Sciatic nerve (tissue), 2 donors: ENCODE data around the gene MAP7. TPM values are rescaled to one million over a fixed set of nuclear protein-coding genes. Genes with fewer than 3 reads are reported as not detected.
A peak's percentile ranks its signal among the peaks of the same experiment; 100 is the strongest.

Experiments
- ATAC-seq: fragments of 200-7000 bp; cut with Tn5 transposase; one replicate; pipeline ENCODE4 v1.9.1; 2020; ENCODE audit warnings: mild to moderate bottlenecking, moderate library complexity
- DNase-seq: peaks from one replicate; pipeline ENCODE4 v3.0.0-alpha.2; 2020; ENCODE audit warnings: low spot score
- intact Hi-C: fragments of 100-400 bp; cut with DNase I; formaldehyde crosslinking; loops from one replicate; pipeline ENCODE4 v1.14.2; 2022
- total RNA-seq: library from RNA; stranded (reverse); fragmentation: NEBNext Ultra II Directional; extraction: Animal tissue kit (Norgen Biotek cat#: 25700); gene quantifications from one replicate; pipeline ENCODE4 v1.2.1, GENCODE V29; 2021
- donor health status: DM: no; HTN: no; CAD: no.
- donor health status: DM: no; HTN: no; CAD: no.

MAP7 gene
- total RNA-seq, 1 donor from 2014 or later, result 1.2 TPM

GRCh38 chr6:136535880-136536650, 14.2 kb downstream of the MAP7 start:
- ATAC-seq, result no peak
- DNase-seq, result no peak
- intact Hi-C loops, result no loop called here

DNA sequence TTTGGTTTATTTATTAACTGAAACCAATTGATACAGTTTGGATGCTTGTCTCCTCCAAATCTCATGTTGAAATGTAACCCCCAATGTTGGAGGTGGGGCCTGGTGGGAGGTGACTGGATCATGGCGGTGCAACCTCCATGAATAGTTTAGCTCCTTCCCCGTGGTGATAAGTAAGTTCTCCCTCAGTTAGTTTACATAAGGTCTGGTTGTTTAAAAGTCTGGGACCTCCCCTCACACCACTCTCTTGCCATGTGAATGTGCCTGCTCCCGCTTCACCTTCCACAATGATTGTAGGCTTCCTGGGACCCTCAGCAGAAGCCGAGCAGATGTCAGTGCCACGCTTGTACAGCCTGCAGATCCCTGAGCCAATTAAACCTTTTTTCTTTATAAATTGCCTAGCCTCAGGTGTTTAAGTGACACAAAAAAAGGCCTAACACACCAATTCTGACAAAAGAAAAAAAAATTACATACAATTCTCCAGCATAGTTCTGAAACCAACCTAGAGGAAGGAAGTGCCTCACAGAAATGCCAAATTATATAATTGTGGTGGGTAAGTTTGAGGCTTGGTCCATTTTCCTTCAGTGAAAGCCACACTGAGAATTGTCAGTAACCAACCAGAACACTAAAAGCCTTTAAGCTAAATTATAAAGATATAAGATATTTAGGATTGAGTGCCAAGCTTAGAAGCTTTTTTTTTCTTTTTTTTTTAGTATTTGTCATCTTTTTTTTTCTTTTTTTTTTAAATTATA, 15.0 kb downstream of the MAP7 start:
- DNase-seq, result no peak
- intact Hi-C loops, result no loop called here
- no peak for ATAC-seq

GRCh38 chr6:136534268-136534667, 16.0 kb downstream of the MAP7 start:
- intact Hi-C loops, result no loop called here
- no peak for ATAC-seq
- DNase-seq, result no peak

- DNase-seq, result no peak
- intact Hi-C loops, result no loop called here
- no peak for ATAC-seq
Observed at GRCh38 chr6:136533487-136533886, 16.7 kb downstream of the MAP7 start.

GRCh38 chr6:136532030-136532429, 18.2 kb downstream of the MAP7 start:
- ATAC-seq (no peak), DNase-seq (no peak)
- intact Hi-C loops, result no loop called here

DNA sequence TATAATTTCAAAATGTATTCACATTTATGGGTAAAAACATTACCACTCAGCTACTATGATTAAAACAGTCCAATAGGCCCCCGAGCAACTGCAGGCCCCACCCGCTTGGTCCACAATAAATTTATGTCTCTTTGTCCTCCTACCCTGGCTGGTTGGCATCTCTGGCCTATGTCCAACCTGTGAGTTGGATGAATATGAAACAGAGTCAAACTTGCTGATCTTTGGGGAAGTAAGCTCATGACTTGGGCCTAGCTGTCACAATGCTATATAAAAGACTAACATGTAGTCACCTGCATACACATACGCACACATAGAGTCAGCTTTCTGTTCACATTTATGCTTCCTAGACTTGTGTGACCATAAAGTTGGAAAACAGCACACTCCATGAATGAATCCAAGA, 20.5 kb downstream of the MAP7 start:
- ATAC-seq (no peak), DNase-seq (no peak)
- intact Hi-C loops, result no loop called here

DNA sequence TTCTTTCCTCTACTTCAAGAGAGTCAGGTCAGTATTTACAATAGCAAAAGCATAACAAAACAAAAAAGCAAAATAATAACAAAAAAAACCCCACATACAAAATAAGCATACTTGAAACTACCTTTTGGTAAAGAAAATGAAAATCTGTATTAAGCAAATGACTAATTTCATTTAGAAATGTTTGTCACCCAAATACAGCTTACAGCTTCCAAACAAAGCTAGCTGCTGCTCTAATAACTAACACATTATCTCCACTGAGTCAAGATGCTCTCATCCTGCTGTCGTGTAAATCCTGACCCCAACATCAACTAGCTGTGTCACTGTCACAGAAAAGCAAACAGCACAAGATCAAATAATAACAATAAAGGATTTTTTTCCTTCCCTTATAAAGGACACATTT, 21.7 kb downstream of the MAP7 start:
- ATAC-seq (no peak), DNase-seq (no peak)
- intact Hi-C loops, result no loop called here

GRCh38 chr6:136527831-136528230, 22.4 kb downstream of the MAP7 start:
- ATAC-seq (no peak), DNase-seq (no peak)
- intact Hi-C loops, result no loop called here

DNA sequence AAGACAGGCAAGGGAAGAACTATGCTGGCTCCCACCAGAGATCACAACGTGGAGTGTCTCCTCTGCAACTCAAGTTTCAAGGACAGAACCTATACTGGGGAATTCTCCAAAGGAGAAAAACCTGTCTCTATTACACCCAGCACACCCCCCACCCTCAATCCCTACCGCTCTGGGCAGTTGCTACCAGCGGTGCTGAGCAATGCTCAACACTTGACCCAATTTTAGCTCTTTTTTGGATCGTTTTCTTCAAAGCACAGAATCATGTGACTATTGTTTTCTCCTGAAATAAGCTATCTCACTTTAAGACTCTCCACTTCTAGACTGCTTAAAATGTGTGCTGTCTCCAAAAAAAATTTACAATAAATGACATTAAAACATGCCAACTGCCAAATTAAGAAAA, 23.3 kb downstream of the MAP7 start:
- no peak for ATAC-seq
- intact Hi-C loops, result no loop called here

DNA sequence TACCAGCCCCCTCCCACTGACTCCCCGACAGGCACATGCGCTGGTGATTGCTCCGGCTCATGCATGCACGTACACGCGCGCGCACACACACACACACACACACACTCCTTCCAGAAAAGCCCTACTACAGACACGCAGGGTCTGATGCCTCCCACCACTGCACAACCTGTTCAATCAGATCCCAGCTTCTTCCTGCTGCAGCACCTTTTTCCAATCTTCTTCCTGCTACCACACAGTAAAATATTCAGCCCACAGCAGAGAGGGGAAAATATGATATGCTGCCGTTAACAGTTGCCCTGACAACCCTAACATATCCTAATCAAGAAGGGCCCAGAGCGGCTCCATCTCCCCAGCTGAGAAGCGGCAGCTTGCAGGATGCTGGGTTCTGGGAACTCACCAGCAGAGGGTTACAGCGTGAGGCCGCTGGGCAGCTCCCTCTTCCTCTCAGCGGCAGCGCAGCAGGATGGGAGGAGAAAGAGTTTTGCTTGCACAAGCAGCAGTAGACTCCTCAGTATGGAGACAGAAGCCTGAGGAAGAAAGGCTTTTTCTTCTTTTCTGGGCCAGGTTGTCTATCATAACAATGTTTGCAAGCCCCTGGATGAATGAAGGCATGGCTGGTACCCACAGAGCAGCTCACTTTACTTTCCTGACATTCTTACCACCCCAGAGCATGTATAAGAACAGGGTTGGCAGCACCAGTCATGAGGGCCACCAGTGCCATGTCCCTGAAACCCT, 23.9 kb downstream of the MAP7 start:
- DNase-seq (peak; percentile 68), ATAC-seq (peak; percentile 82)
- intact Hi-C loops, result no loop called here

More for the DNA sequence above, 23.3 kb downstream of the MAP7 start:
- no peak for DNase-seq

DNA sequence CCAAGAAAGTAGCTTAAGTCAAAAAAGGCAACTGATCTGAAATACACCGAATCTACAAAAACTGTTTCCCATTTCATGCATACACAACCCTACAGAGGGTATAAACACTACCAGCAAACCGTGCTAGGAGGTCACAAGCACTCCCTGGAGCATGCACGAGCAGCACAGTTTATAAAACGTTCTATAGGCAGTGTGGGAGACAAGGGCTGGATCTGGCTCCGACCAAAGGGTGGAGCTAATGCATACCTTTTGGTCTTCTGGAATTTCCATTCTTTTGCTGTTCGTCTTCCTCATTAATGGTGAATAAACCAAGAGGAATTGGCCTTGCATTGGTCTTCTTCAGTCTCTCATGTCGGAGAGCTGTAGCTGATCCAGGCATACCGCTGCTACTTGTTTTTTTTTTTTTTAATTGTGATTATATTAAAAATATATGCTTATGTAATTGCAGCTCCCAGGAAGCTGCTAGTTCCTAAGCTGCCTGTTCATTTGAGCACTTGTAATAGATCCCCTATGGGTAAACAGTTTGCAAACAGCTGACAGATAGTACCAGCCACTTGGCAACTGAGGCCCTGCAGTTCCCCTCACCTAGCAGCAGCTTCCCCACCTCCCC, 24.5 kb downstream of the MAP7 start:
- ATAC-seq, result no peak
- DNase-seq, result no peak
- intact Hi-C loops, result no loop called here

GRCh38 chr6:136524936-136525413, 25.2 kb downstream of the MAP7 start:
- DNase-seq (no peak), ATAC-seq (no peak)
- intact Hi-C loops, result no loop called here

GRCh38 chr6:136524339-136524935, 25.8 kb downstream of the MAP7 start:
- no peak for ATAC-seq
- no peak for DNase-seq
- intact Hi-C loops, result no loop called here

- DNase-seq (no peak), ATAC-seq (no peak)
- intact Hi-C loops, result no loop called here
Observed at GRCh38 chr6:136523196-136523595, 27.0 kb downstream of the MAP7 start.

GRCh38 chr6:136522636-136523035, 27.6 kb downstream of the MAP7 start:
- DNase-seq, result no peak
- no peak for ATAC-seq
- intact Hi-C loops, result no loop called here

GRCh38 chr6:136521911-136522310, 28.3 kb downstream of the MAP7 start:
- DNase-seq (no peak), ATAC-seq (no peak)
- intact Hi-C loops, result no loop called here

DNA sequence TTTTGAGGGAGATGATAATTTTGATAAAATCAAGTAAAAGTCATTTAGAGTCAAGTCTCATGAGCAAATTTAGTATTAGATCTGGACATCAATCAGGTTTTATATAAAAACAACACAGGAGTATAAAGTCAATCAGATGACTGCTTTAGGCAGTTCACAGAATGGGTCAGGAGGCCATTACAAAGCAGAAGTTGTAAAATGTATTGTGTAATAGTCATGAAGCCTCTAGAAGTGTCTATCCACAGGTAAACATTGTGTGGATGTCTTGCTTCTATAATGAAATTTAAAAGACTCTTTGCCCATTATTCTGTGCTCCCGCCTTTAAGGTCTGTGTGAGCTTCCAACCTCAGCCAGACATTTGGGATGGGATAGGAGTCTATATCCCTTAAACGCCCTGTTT, 28.8 kb downstream of the MAP7 start:
- no peak for DNase-seq
- intact Hi-C loops, result no loop called here
- ATAC-seq, result no peak

GRCh38 chr6:136520517-136520916, 29.7 kb downstream of the MAP7 start:
- no peak for ATAC-seq
- DNase-seq, result no peak
- intact Hi-C loops, result no loop called here

GRCh38 chr6:136517582-136517981, 32.6 kb downstream of the MAP7 start:
- ATAC-seq, result no peak
- intact Hi-C loops, result no loop called here
- no peak for DNase-seq
